ENCODE results near the gene EPHA5. TPM values are rescaled to one million over a fixed set of nuclear protein-coding genes. Genes with fewer than 3 reads are reported as not detected.

The EPHA5 gene
- polyA plus RNA-seq, 3 donors, result not detected

- H3K4me3 Mint-ChIP-seq, result no peak overlapping the region
- no peak for TF ChIP-seq CTCF (IDR thresholded peaks at IDR 0.05)
- H3K27ac Mint-ChIP-seq, result no peak overlapping the region
- no peak for DNase-seq
- Histone ChIP-seq H4K20me1 (ENCODE audit: insufficient read depth, low read length) (no peaks in the 10 kb centered on the region), H3K27me3 (ENCODE audit: control insufficient read depth in 2 of 2, insufficient read depth in 2 of 2, low read length in 2 of 2) (no peaks in the 10 kb centered on the region), H3K79me2 (ENCODE audit: insufficient read depth, low read length) (no peaks in the 10 kb centered on the region), H3K9me3 (replicated peaks in 1 of 2; ENCODE audit: control insufficient read depth in 1 of 2, insufficient read depth in 1 of 2, low read length in 2 of 2) (no peaks in the 10 kb centered on the region), H3K4me2 (replicated peaks; ENCODE audit: extremely low read depth, low read length, poor library complexity, severe bottlenecking) (no peak overlapping the region), H3K4me3 (replicated peaks in 1 of 3; ENCODE audit: low read depth in 2 of 3, low read length in 3 of 3) (no peak overlapping the region), H3K4me1 (ENCODE audit: control insufficient read depth in 1 of 2, insufficient read depth in 2 of 2, low read length in 2 of 2) (no peaks in the 10 kb centered on the region), H2AFZ (ENCODE audit: insufficient read depth, low read depth, low read length, poor library complexity, severe bottlenecking) (no peak overlapping the region), H3K36me3 (replicated peaks in 1 of 2; ENCODE audit: control insufficient read depth in 1 of 2, insufficient read depth in 2 of 2, low read length in 2 of 2) (no peaks in the 10 kb centered on the region), H3K9ac (ENCODE audit: insufficient read depth, low read length, poor library complexity, severe bottlenecking) (no peak overlapping the region), H3K27ac (ENCODE audit: low read depth in 1 of 2, low read length in 2 of 2) (no peak overlapping the region)
- no peaks in the 10 kb centered on the region for H3K4me1 Mint-ChIP-seq
- intact Hi-C loops (cut with micrococcal nuclease), result no loop called here
- H3K27me3 Mint-ChIP-seq (ENCODE audit: low read depth in 3 of 3), result peaks cover 0 to 2% (median 1%) of the 10 kb centered on the region in 3 donors
- no peaks in the 10 kb centered on the region for H3K36me3 Mint-ChIP-seq
- no CpG with 5 or more reads among the region's 2 CpGs for WGBS (ENCODE audit: insufficient coverage)
- H3K9me3 Mint-ChIP-seq, result peaks cover 0 to 4% (median 0%) of the 10 kb centered on the region in 7 donors
Measured at GRCh38 chr4:65515646-65516045, 154.6 kb downstream of the EPHA5 start.

- Histone ChIP-seq H4K20me1 (ENCODE audit: insufficient read depth, low read length) (no peaks in the 10 kb centered on the region), H3K9ac (ENCODE audit: insufficient read depth, low read length, poor library complexity, severe bottlenecking) (no peak overlapping the region), H3K27me3 (ENCODE audit: control insufficient read depth in 2 of 2, insufficient read depth in 2 of 2, low read length in 2 of 2) (no peaks in the 10 kb centered on the region), H3K4me1 (ENCODE audit: control insufficient read depth in 1 of 2, insufficient read depth in 2 of 2, low read length in 2 of 2) (no peaks in the 10 kb centered on the region), H3K79me2 (ENCODE audit: insufficient read depth, low read length) (no peaks in the 10 kb centered on the region), H3K4me2 (replicated peaks; ENCODE audit: extremely low read depth, low read length, poor library complexity, severe bottlenecking) (no peak overlapping the region), H3K27ac (ENCODE audit: low read depth in 1 of 2, low read length in 2 of 2) (no peak overlapping the region), H2AFZ (ENCODE audit: insufficient read depth, low read depth, low read length, poor library complexity, severe bottlenecking) (no peak overlapping the region), H3K36me3 (replicated peaks in 1 of 2; ENCODE audit: control insufficient read depth in 1 of 2, insufficient read depth in 2 of 2, low read length in 2 of 2) (no peaks in the 10 kb centered on the region), H3K9me3 (replicated peaks in 1 of 2; ENCODE audit: control insufficient read depth in 1 of 2, insufficient read depth in 1 of 2, low read length in 2 of 2) (no peaks in the 10 kb centered on the region), H3K4me3 (replicated peaks in 1 of 3; ENCODE audit: low read depth in 2 of 3, low read length in 3 of 3) (no peak overlapping the region)
- peaks cover 0 to 1% (median 0%) of the 10 kb centered on the region in 3 donors for H3K27me3 Mint-ChIP-seq (ENCODE audit: low read depth in 3 of 3)
- H3K4me1 Mint-ChIP-seq, result no peaks in the 10 kb centered on the region
- no CpG with 5 or more reads among the region's 1 CpG for WGBS (ENCODE audit: insufficient coverage)
- DNase-seq, result no peak
- peaks cover 0 to 4% (median under 1%) of the 10 kb centered on the region in 7 donors for H3K9me3 Mint-ChIP-seq
- TF ChIP-seq CTCF (IDR thresholded peaks at IDR 0.05), result no peak
- no peak overlapping the region for H3K4me3 Mint-ChIP-seq
- no peak overlapping the region for H3K27ac Mint-ChIP-seq
- no peaks in the 10 kb centered on the region for H3K36me3 Mint-ChIP-seq
- intact Hi-C loops (cut with micrococcal nuclease), result no loop called here
Measured at GRCh38 chr4:65510976-65511375, 159.3 kb downstream of the EPHA5 start.
